GM12878 (cell line): Measurements from ENCODE around the gene ARID5B. TPM values are rescaled to one million over a fixed set of nuclear protein-coding genes. Genes with fewer than 3 reads are reported as not detected.

Experiments used
- ATAC-seq: fragments of 200-7000 bp; cut with Tn5 transposase; 3 replicates; pipeline ENCODE4 v1.9.1; 2020; ENCODE audit warnings: mild to moderate bottlenecking, moderate library complexity
- BruUV-seq: library from RNA; stranded (reverse); fragments of 400-500 nt; replicated peaks from 2 replicates; lab custom pipeline; 2021; lab: Mats Ljungman, UMichigan
- CTCF ChIA-PET: fragments of 300-600 bp; sonication (Branson Sonifier 250); formaldehyde crosslinking; extraction: SDS; loops from one replicate; lab custom pipeline; 2021; ENCODE audit warnings: inconsistent platforms; lab: Yijun Ruan, JAX
- POLR2A ChIA-PET: fragments of 350-600 bp; formaldehyde crosslinking; extraction: SDS; loops from one replicate; lab custom pipeline; 2021; ENCODE audit warnings: inconsistent platforms; lab: Charles Lee
- RAD21 ChIA-PET: fragments of 300-600 bp; sonication (Branson Sonifier 250); formaldehyde crosslinking; loops from one replicate; lab custom pipeline; 2023; ENCODE audit warnings: antibody characterized with exemption; ENCODE audit not compliant: unreplicated experiment; lab: Charles Lee
- SMC1A ChIA-PET: fragments of 300-600 bp; sonication (Branson Sonifier 250); formaldehyde crosslinking; loops from one replicate; lab custom pipeline; 2023; ENCODE audit not compliant: unreplicated experiment, uncharacterized antibody; lab: Charles Lee
- DNase-seq: peaks from one replicate; pipeline ENCODE4 v3.0.0-alpha.2; 2011; ENCODE audit warnings: low read depth, low spot score
- FAIRE-seq: peaks from 3 replicates; lab custom pipeline; 2011; peaks lifted over from hg19 to GRCh38; lab: Jason Lieb, UNC
- H2AFZ ChIP-seq: 2 replicates; pipeline ENCODE4 v1.6.0; 2011; ENCODE audit warnings: low read depth, low read length, control low read depth; ENCODE audit not compliant: control insufficient read depth
- H3K27ac ChIP-seq: 2 replicates; pipeline ENCODE4 v1.5.1; 2011; ENCODE audit warnings: control low read depth; ENCODE audit not compliant: control insufficient read depth, insufficient read depth
- H3K27me3 ChIP-seq, 2 experiments: replicated peaks in 1 of 2; 2 replicates each; pipeline versions ENCODE4 v1.6.0 to v1.6.1; 2011; ENCODE audit warnings: low read length in 1 of 2; ENCODE audit not compliant: control insufficient read depth in 2 of 2, insufficient read depth in 2 of 2
- H3K36me3 ChIP-seq, 2 experiments: 2 replicates each; pipeline ENCODE4 v1.5.1; 2011; ENCODE audit warnings: low read length in 1 of 2; ENCODE audit not compliant: control insufficient read depth in 2 of 2, insufficient read depth in 2 of 2
- H3K4me1 ChIP-seq: 2 replicates; pipeline ENCODE4 v1.6.1; 2011; ENCODE audit warnings: mild to moderate bottlenecking, low read length, moderate library complexity, mixed read lengths; ENCODE audit not compliant: control insufficient read depth, insufficient read depth
- H3K4me2 ChIP-seq: 2 replicates; pipeline ENCODE4 v1.6.0; 2011; ENCODE audit warnings: control low read depth; ENCODE audit not compliant: control insufficient read depth, insufficient read depth
- H3K4me3 ChIP-seq: fragments of 200-600 bp; sonication (generic); 2 replicates; pipeline ENCODE4 v1.5.1; 2016
- H3K79me2 ChIP-seq: 2 replicates; pipeline ENCODE4 v1.6.0; 2011; ENCODE audit warnings: low read length; ENCODE audit not compliant: control insufficient read depth, insufficient read depth
- H3K9ac ChIP-seq: 2 replicates; pipeline ENCODE4 v1.8.0; 2011; ENCODE audit warnings: low read length, control low read depth, mixed read lengths; ENCODE audit not compliant: control insufficient read depth, insufficient read depth
- H3K9me3 ChIP-seq: replicated peaks from 3 replicates; pipeline ENCODE4 v1.5.1; 2011; ENCODE audit warnings: mild to moderate bottlenecking, low read length; ENCODE audit not compliant: control insufficient read depth, insufficient read depth
- H4K20me1 ChIP-seq: 2 replicates; pipeline ENCODE4 v1.6.0; 2011; ENCODE audit not compliant: control insufficient read depth, insufficient read depth
- BACH1 ChIP-seq: fragments of 450-650 bp; IDR thresholded peaks from 2 replicates; pipeline ENCODE4 v1.6.1; 2017; ENCODE audit warnings: mild to moderate bottlenecking, borderline replicate concordance
- IKZF2 ChIP-seq, 2 experiments: fragments of 450-650 bp; IDR thresholded peaks; 2 replicates each; pipeline ENCODE4 v1.6.1; 2017; ENCODE audit warnings: mild to moderate bottlenecking in 2 of 2, moderate library complexity in 2 of 2
- MTA2 ChIP-seq: fragments of 450-650 bp; IDR thresholded peaks from 2 replicates; pipeline ENCODE4 v1.6.1; 2016; ENCODE audit warnings: low read depth, mild to moderate bottlenecking, moderate library complexity
- PBX3 ChIP-seq: IDR thresholded peaks from 2 replicates; pipeline ENCODE4 v1.6.1; 2011; ENCODE audit warnings: mild to moderate bottlenecking, low read depth, low read length, moderate library complexity; ENCODE audit not compliant: insufficient replicate concordance
- RB1 ChIP-seq: fragments of 450-650 bp; formaldehyde crosslinking; IDR thresholded peaks from 2 replicates; pipeline ENCODE4 v1.6.1; 2017; ENCODE audit warnings: mild to moderate bottlenecking, borderline replicate concordance
- ZBTB33 ChIP-seq: fragments of 450-650 bp; IDR thresholded peaks from 2 replicates; pipeline ENCODE4 v1.6.1; 2017; ENCODE audit warnings: mild to moderate bottlenecking
- WGBS: methylation state at CpG from one replicate; pipeline ENCODE4 v1.1.6; 2016; ENCODE audit warnings: low lambda C conversion rate; ENCODE audit not compliant: insufficient replicate concordance, insufficient coverage; ENCODE audit errors: missing lambda C conversion rate; 5-methylcytosine and 5-hydroxymethylcytosine counted together
- in situ Hi-C: fragments of 300-500 bp; cut with MboI; formaldehyde crosslinking; loops from 9 replicates; pipeline ENCODE4 v1.14.3; 2018; ENCODE audit warnings: mixed read lengths
- intact Hi-C: fragments of 100-400 bp; cut with micrococcal nuclease; formaldehyde crosslinking; loops from one replicate; pipeline ENCODE4 v1.14.2; 2022; ENCODE audit not compliant: unreplicated experiment
- polyA plus RNA-seq, 11 experiments: library from polyadenylated mRNA; depleted of rRNA in 4 of 11; unstranded in 6 of 11; stranded (reverse) in 5 of 11; fragments of >200 nt; fragmentation: Nextera tagmentation in 4 of 11; fragmentation: Illumina TruSeq in 1 of 11; extraction: Ambion mirVana in 4 of 11; extraction: Trizol in 1 of 11; gene quantifications; 1 replicate in 1 of 11; 2 replicates in 10 of 11; pipeline versions ENCODE4 v1.2.1 to v1.2.3, GENCODE V29; 2011 to 2016; ENCODE audit warnings: inconsistent platforms in 2 of 11, missing spikeins in 2 of 11, low read depth in 1 of 11
- total RNA-seq, 4 experiments: library from RNA; depleted of rRNA in 3 of 4; stranded (reverse); fragments of >200 nt in 3 of 4; fragmentation: Illumina TruSeq in 1 of 4; extraction: Trizol in 1 of 4; gene quantifications; 2 replicates each; pipeline versions ENCODE4 v1.2.1 to v1.2.3, GENCODE V29; 2013 to 2021

Gene ARID5B
- total and polyA plus RNA-seq, 10 of the 15 experiments (the other 5 are each of a cell fraction or from before 2014, with no cell fraction given) = 2.7 to 8.5 (median 6.1) TPM

- ChIA-PET RAD21 (no interaction called here), CTCF (interaction anchor here (0.9 kb wide), 1 partner anchor 54 kb away, joined by 3 read pairs; no protein-coding TSS in a partner anchor), SMC1A (interaction anchor here (0.6 to 1.6 kb wide), 6 partner anchors 10 to 678 kb away, joined by 3 to 8 read pairs (median 4); no protein-coding TSS in a partner anchor), POLR2A (no interaction called here)
- ATAC-seq (no peak), FAIRE-seq (no peak), DNase-seq (no peak)
- no TSS peak for BruUV-seq
- no peak overlapping the region for H2AFZ ChIP-seq
- peaks cover 0 to 3% of the 10 kb centered on the region in 2 experiments; a peak in 1 of 4 replicates for H3K36me3 ChIP-seq
- in situ Hi-C loops (no loop called here), intact Hi-C loops (loop anchor here (2.0 kb wide), 1 partner anchor 14 kb away; no protein-coding TSS in a partner anchor)
- H3K27ac ChIP-seq = no peak overlapping the region
- no peaks in the 10 kb centered on the region for H4K20me1 ChIP-seq
- no peaks in the 10 kb centered on the region for H3K27me3 ChIP-seq
- no peaks in the 10 kb centered on the region for H3K9me3 ChIP-seq
- peaks cover 46% of the 10 kb centered on the region for H3K79me2 ChIP-seq
- WGBS = 99% methylated on average over 12 of the region's 12 CpGs
- H3K4me1 ChIP-seq = peaks cover 43% of the 10 kb centered on the region
- H3K4me3 ChIP-seq = no peak overlapping the region
- H3K9ac ChIP-seq = no peak overlapping the region
- peak overlapping the region; percentile 50; the same call in 1 of the 2 replicates for H3K4me2 ChIP-seq
- peak; percentile 43; the same call in 1 of the 2 replicates for TF ChIP-seq ZBTB33
- TF ChIP-seq RB1 = no peak
These were observed 56.8 kb downstream of the ARID5B start for GRCh38 chr10:61958311-61958710.

- TF ChIP-seq PBX3 = no peak
- no peak for TF ChIP-seq BACH1
- no peak for TF ChIP-seq MTA2
- TF ChIP-seq IKZF2 (IDR thresholded peaks at IDR 0.05) = no peak
- Histone ChIP-seq H3K9me3 (no peaks in the 10 kb centered on the region), H3K27me3 (no peaks in the 10 kb centered on the region), H3K9ac (no peak overlapping the region), H3K79me2 (peaks cover 51% of the 10 kb centered on the region), H3K4me2 (no peak overlapping the region), H3K27ac (peak overlapping the region; percentile 13; the same call in 1 of the 2 replicates), H3K36me3 (peaks cover 0 to 3% of the 10 kb centered on the region in 2 experiments; a peak in 1 of 4 replicates), H3K4me3 (no peak overlapping the region), H4K20me1 (no peaks in the 10 kb centered on the region), H2AFZ (no peak overlapping the region), H3K4me1 (peaks cover 48% of the 10 kb centered on the region)
- CTCF ChIA-PET = interaction anchor here (0.9 kb wide), 1 partner anchor 54 kb away, joined by 3 read pairs; no protein-coding TSS in a partner anchor
- no peak for FAIRE-seq
- ATAC-seq = no peak
- SMC1A ChIA-PET = interaction anchor here (0.9 to 1.6 kb wide), 5 partner anchors 10 to 59 kb away, joined by 3 to 8 read pairs (median 3); no protein-coding TSS in a partner anchor
- DNase-seq = no peak
- intact Hi-C loops = loop anchor here (2.0 kb wide), 1 partner anchor 14 kb away; no protein-coding TSS in a partner anchor
- RAD21 ChIA-PET = no interaction called here
- in situ Hi-C loops = no loop called here
- BruUV-seq = no TSS peak
- POLR2A ChIA-PET = interaction anchor here (0.8 kb wide), 1 partner anchor 9 kb away, joined by 3 read pairs; no protein-coding TSS in a partner anchor
These were observed 57.3 kb downstream of the ARID5B start for GRCh38 chr10:61958805-61959204.
